Liver (tissue), 9 donors: Measurements from ENCODE around the gene RORC. TPM values are rescaled to one million over a fixed set of nuclear protein-coding genes. Genes with fewer than 3 reads are reported as not detected.

Source experiments
- DNase-seq: peaks from one replicate; pipeline ENCODE4 v3.0.0-alpha.2; 2017; ENCODE audit warnings: low spot score
- H3K27ac ChIP-seq, 2 donors: one replicate each; pipeline ENCODE4 v1.7.0; 2013; ENCODE audit warnings: inconsistent platforms in 2 of 2, low read length in 2 of 2, control low read depth in 1 of 2, low read depth in 1 of 2, mild to moderate bottlenecking in 1 of 2
- H3K27me3 ChIP-seq, 4 donors: one replicate each; pipeline versions ENCODE4 v1.6.1 to v1.7.0; 2013; ENCODE audit warnings: low read length in 3 of 4, inconsistent platforms in 1 of 4, mild to moderate bottlenecking in 1 of 4, moderate library complexity in 1 of 4; ENCODE audit not compliant: control insufficient read depth in 4 of 4, insufficient read depth in 4 of 4
- H3K36me3 ChIP-seq, 4 donors: one replicate each; pipeline versions ENCODE4 v1.6.1 to v1.7.0; 2013; ENCODE audit warnings: low read length in 3 of 4, mild to moderate bottlenecking in 3 of 4, low read depth in 1 of 4, moderate library complexity in 1 of 4; ENCODE audit not compliant: control insufficient read depth in 4 of 4, insufficient read depth in 3 of 4
- H3K4me1 ChIP-seq, 4 donors: one replicate each; pipeline versions ENCODE4 v1.6.1 to v1.7.0; 2013; ENCODE audit warnings: low read length in 3 of 4, mild to moderate bottlenecking in 3 of 4, moderate library complexity in 1 of 4; ENCODE audit not compliant: control insufficient read depth in 4 of 4, insufficient read depth in 4 of 4
- H3K4me3 ChIP-seq, 3 donors: one replicate each; pipeline versions ENCODE4 v1.6.1 to v1.7.0; 2013; ENCODE audit warnings: low read length in 3 of 3, control low read depth in 1 of 3, low read depth in 1 of 3, mild to moderate bottlenecking in 1 of 3
- H3K9ac ChIP-seq, 2 donors: one replicate each; pipeline ENCODE4 v1.7.0; 2013; ENCODE audit warnings: low read length in 2 of 2, mild to moderate bottlenecking in 2 of 2, moderate library complexity in 2 of 2, control low read depth in 1 of 2, low read depth in 1 of 2
- H3K9me3 ChIP-seq, 4 donors: one replicate each; pipeline versions ENCODE4 v1.6.1 to v1.7.0; 2013; ENCODE audit warnings: low read length in 3 of 4; ENCODE audit not compliant: control insufficient read depth in 4 of 4
- ATF3 ChIP-seq: IDR thresholded peaks from 2 replicates; pipeline ENCODE4 v1.6.1; 2016; ENCODE audit warnings: antibody characterized with exemption
- CTCF ChIP-seq: fragments of 150-350 bp; IDR thresholded peaks from 2 replicates; pipeline ENCODE4 v1.5.1; 2017; ENCODE audit warnings: improper control_type of control experiment, low read depth, low read length; ENCODE audit not compliant: missing input control
- EGR1 ChIP-seq, 2 donors: IDR thresholded peaks; 2 replicates each; pipeline ENCODE4 v1.6.1; 2016 to 2018; ENCODE audit warnings: antibody characterized with exemption in 2 of 2, low read depth in 2 of 2
- FOXA1 ChIP-seq: IDR thresholded peaks from 2 replicates; pipeline ENCODE4 v1.6.1; 2016; ENCODE audit warnings: antibody characterized with exemption
- FOXA2 ChIP-seq: IDR thresholded peaks from 2 replicates; pipeline ENCODE4 v1.6.1; 2016; ENCODE audit warnings: antibody characterized with exemption
- GABPA ChIP-seq, 2 donors: IDR thresholded peaks in 1 of 2; conservative IDR thresholded peaks in 1 of 2; 2 replicates each; pipeline ENCODE4 v1.6.1; 2016; ENCODE audit warnings: antibody characterized with exemption in 2 of 2, mild to moderate bottlenecking in 1 of 2, moderate library complexity in 1 of 2
- HNF4A ChIP-seq, 2 donors: conservative IDR thresholded peaks; 2 replicates each; pipeline ENCODE4 v1.6.1; 2016; ENCODE audit warnings: antibody characterized with exemption in 2 of 2, mild to moderate bottlenecking in 2 of 2
- HNF4G ChIP-seq: IDR thresholded peaks from 2 replicates; pipeline ENCODE4 v1.6.1; 2016; ENCODE audit warnings: antibody characterized with exemption
- JUND ChIP-seq, 2 donors: IDR thresholded peaks; 2 replicates each; pipeline ENCODE4 v1.6.1; 2016; ENCODE audit warnings: antibody characterized with exemption in 2 of 2
- MAX ChIP-seq: IDR thresholded peaks from 2 replicates; pipeline ENCODE4 v1.6.1; 2016; ENCODE audit warnings: antibody characterized with exemption
- RAD21 ChIP-seq, 2 donors: IDR thresholded peaks; 2 replicates each; pipeline ENCODE4 v1.6.1; 2016; ENCODE audit warnings: antibody characterized with exemption in 2 of 2, mild to moderate bottlenecking in 2 of 2
- REST ChIP-seq: IDR thresholded peaks from 2 replicates; pipeline ENCODE4 v1.6.1; 2016; ENCODE audit warnings: antibody characterized with exemption, mild to moderate bottlenecking
- RXRA ChIP-seq, 2 donors: IDR thresholded peaks; 2 replicates each; pipeline ENCODE4 v1.6.1; 2017 to 2018; ENCODE audit warnings: antibody characterized with exemption in 2 of 2, mild to moderate bottlenecking in 1 of 2
- SP1 ChIP-seq: IDR thresholded peaks from 2 replicates; pipeline ENCODE4 v1.6.1; 2018; ENCODE audit warnings: antibody characterized with exemption, mild to moderate bottlenecking
- TAF1 ChIP-seq: conservative IDR thresholded peaks from 2 replicates; pipeline ENCODE4 v1.6.1; 2016; ENCODE audit warnings: antibody characterized with exemption, mild to moderate bottlenecking
- YY1 ChIP-seq: IDR thresholded peaks from 2 replicates; pipeline ENCODE4 v1.6.1; 2016; ENCODE audit warnings: antibody characterized with exemption, mild to moderate bottlenecking
- ZBTB33 ChIP-seq: IDR thresholded peaks from 2 replicates; pipeline ENCODE4 v1.6.1; 2016; ENCODE audit warnings: antibody characterized with exemption
- WGBS: extraction: QIAGEN DNeasy Blood & Tissue Kit; methylation state at CpG from one replicate; pipeline ENCODE4 v1.1.7; 2013; 5-methylcytosine and 5-hydroxymethylcytosine counted together
- polyA plus RNA-seq, 2 donors: library from polyadenylated mRNA; stranded (reverse) in 1 of 2; unstranded in 1 of 2; fragments of 200-250 nt in 1 of 2; fragments of >200 nt in 1 of 2; fragmentation: Nextera tagmentation in 1 of 2; extraction: Ambion mirVana in 1 of 2; gene quantifications; one replicate each; pipeline versions ENCODE4 v1.2.1 to v1.2.3, GENCODE V29; 2013 to 2015
- total RNA-seq, 2 donors: library from RNA; depleted of rRNA; stranded (reverse); fragments of >200 nt; gene quantifications; one replicate each; pipeline ENCODE4 v1.2.3, GENCODE V29; 2014
- donor health status: healthy.
- donor health status: healthy.
- donor health status: healthy.
- donor health status: healthy.
- donor health status: healthy.

RORC gene
- total and polyA plus RNA-seq, 4 donors, result 2.9 to 59.2 (median 13.0) TPM

- H3K36me3 ChIP-seq, result no peaks in the 10 kb centered on the region
- TF ChIP-seq RXRA (IDR thresholded peaks at IDR 0.05), result no peak
- no peak for TF ChIP-seq ATF3
- no peak for TF ChIP-seq EGR1 (IDR thresholded peaks at IDR 0.05; ENCODE audit: low read depth in 2 of 2)
- TF ChIP-seq JUND (IDR thresholded peaks at IDR 0.05), result no peak
- TF ChIP-seq FOXA2, result no peak
- no peak for TF ChIP-seq ZBTB33
- no peak for TF ChIP-seq HNF4G
- no peak for TF ChIP-seq YY1
- no peak for TF ChIP-seq TAF1
- no peak for TF ChIP-seq FOXA1
- TF ChIP-seq HNF4A (conservative IDR thresholded peaks at IDR 0.05), result no peak
- TF ChIP-seq GABPA (IDR thresholded peaks at IDR 0.05 in 1 of 2, conservative IDR thresholded peaks at IDR 0.05 in 1 of 2), result no peak
- no peak for TF ChIP-seq REST
- no peak for TF ChIP-seq SP1
- TF ChIP-seq MAX, result no peak
- no peak for TF ChIP-seq CTCF
- TF ChIP-seq RAD21 (IDR thresholded peaks at IDR 0.05), result no peak
- no peaks in the 10 kb centered on the region for H3K4me1 ChIP-seq
- no peak overlapping the region for H3K9ac ChIP-seq
- no peak overlapping the region for H3K27ac ChIP-seq
- DNase-seq, result no peak
- H3K9me3 ChIP-seq, result no peaks in the 10 kb centered on the region
- no peaks in the 10 kb centered on the region for H3K27me3 ChIP-seq
- 69% methylated on average over 9 of the region's 9 CpGs for WGBS
- H3K4me3 ChIP-seq, result no peak overlapping the region
Observed at GRCh38 chr1:151799179-151800022, 32.2 kb downstream of the RORC start.
